ENCODE measurements around the gene AJM1. TPM values are rescaled to one million over a fixed set of nuclear protein-coding genes. Genes with fewer than 3 reads are reported as not detected.

The AJM1 gene
- total RNA-seq, 1 experiment from 2014 or later: 7.1 TPM

DNA sequence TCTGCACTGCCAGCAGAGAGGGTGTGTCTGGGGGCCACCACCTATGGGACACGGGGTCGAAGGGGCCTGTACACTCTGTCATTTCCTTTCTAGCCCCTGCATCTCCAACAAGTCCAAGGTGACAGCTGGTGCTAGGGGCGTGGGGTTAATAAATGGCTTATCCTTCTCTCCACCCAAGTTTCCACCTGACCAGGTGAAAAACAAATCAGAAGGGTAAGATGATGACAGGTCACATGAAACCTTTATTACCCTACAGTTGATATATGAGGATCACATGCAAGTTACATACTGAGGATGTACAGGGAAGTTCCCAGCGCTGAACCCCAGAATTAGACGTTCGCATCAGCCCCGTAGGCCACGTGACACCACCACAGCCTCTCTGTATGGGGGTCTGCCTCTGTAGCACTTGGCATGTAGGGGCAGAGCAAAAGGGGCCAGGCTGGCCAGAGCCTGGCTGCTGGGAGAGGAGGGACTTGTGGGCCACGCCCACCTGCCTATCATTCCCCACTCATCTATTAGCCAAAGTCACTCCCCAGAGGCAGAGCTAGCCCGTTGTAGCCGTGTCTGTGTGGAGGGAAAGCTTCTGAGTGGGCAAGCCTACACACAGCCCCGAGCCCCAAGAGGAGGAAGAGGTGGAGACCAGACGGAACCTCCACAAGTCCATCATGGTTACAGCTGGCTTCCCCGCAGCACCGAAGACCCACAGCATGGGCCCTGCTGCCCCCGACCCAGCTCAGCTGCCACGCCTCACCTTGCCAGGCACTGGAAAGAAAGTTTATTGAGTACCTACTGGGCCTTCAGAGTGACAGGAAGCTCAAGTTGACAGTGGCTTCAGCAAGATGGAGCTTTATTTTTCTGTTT is 49.0 kb upstream of the AJM1 start:
- BruUV-seq (replicated peaks): no TSS peak
- Histone ChIP-seq H3K27me3 (ENCODE audit: insufficient read depth, low read length) (no peaks in the 10 kb centered on the region), H3K79me2 (ENCODE audit: insufficient read depth, low read length) (peaks cover 12% of the 10 kb centered on the region; the same call in 1 of the 2 replicates), H3K4me3 (replicated peaks in 1 of 2; ENCODE audit: low read depth in 1 of 2, low read length in 2 of 2) (no peak overlapping the region), H3K9me3 (ENCODE audit: control insufficient read depth in 1 of 2, insufficient read depth in 1 of 2, low read depth in 1 of 2, low read length in 2 of 2) (no peaks in the 10 kb centered on the region), H3K4me1 (ENCODE audit: control insufficient read depth in 1 of 2, insufficient read depth in 2 of 2, low read length in 2 of 2) (peaks cover 12 to 30% of the 10 kb centered on the region in 2 experiments; a peak in 3 of 4 replicates), H3K27ac (ENCODE audit: low read depth, low read length) (0 out of 2 replicates have a peak overlapping the region, but pooled peaks have one; percentile 11), H3K36me3 (ENCODE audit: control insufficient read depth in 1 of 2, insufficient read depth in 2 of 2, low read length in 2 of 2) (no peaks in the 10 kb centered on the region; a peak in 1 of 4 replicates), H3K9me2 (ENCODE audit: insufficient read depth) (no peaks in the 10 kb centered on the region), H3K4me2 (ENCODE audit: low read length) (peak overlapping the region; percentile 94; the same call in 1 of the 2 replicates), H2AFZ (ENCODE audit: low read depth, low read length, poor library complexity, severe bottlenecking) (no peak overlapping the region), H3K9ac (ENCODE audit: low read length) (no peak overlapping the region), H4K20me1 (ENCODE audit: insufficient read depth) (no peaks in the 10 kb centered on the region)
- TF ChIP-seq SIN3A (IDR thresholded peaks at IDR 0.05; ENCODE audit: low read depth) (no peak), SP1 (IDR thresholded peaks at IDR 0.05; ENCODE audit: low read depth) (no peak), ZFX (IDR thresholded peaks at IDR 0.05) (no peak), EZH2phosphoT487 (IDR thresholded peaks at IDR 0.05; ENCODE audit: borderline replicate concordance) (no peak)
- RAD21 ChIA-PET (ENCODE audit: low non-redundant PET in 1 of 2, low total read pairs in 2 of 2, uncharacterized antibody in 2 of 2, unreplicated experiment in 2 of 2): no interaction called here
- POLR2A ChIA-PET: no interaction called here
- no peak for DNase-seq (ENCODE audit: low read depth, low spot score)
- CTCF ChIA-PET: interaction anchor here (0.9 to 2.1 kb wide), 5 partner anchors 8 to 242 kb away, joined by 3 to 10 read pairs (median 4); partner anchors contain the start of gene AJM1
- no peak for ATAC-seq
- intact Hi-C loops (cut with micrococcal nuclease): no loop called here

GRCh38 chr9:136794281-136794999 is 47.8 kb upstream of the AJM1 start:
- Histone ChIP-seq H4K20me1 (ENCODE audit: insufficient read depth) (no peaks in the 10 kb centered on the region), H3K9ac (ENCODE audit: low read length) (no peak overlapping the region), H3K27me3 (ENCODE audit: insufficient read depth, low read length) (no peaks in the 10 kb centered on the region), H3K79me2 (ENCODE audit: insufficient read depth, low read length) (peaks cover 12% of the 10 kb centered on the region; the same call in 1 of the 2 replicates), H3K4me3 (replicated peaks in 1 of 2; ENCODE audit: low read depth in 1 of 2, low read length in 2 of 2) (no peak overlapping the region), H3K36me3 (ENCODE audit: control insufficient read depth in 1 of 2, insufficient read depth in 2 of 2, low read length in 2 of 2) (no peaks in the 10 kb centered on the region; a peak in 1 of 4 replicates), H3K4me1 (ENCODE audit: control insufficient read depth in 1 of 2, insufficient read depth in 2 of 2, low read length in 2 of 2) (peaks cover 12 to 33% of the 10 kb centered on the region in 2 experiments), H3K9me3 (ENCODE audit: control insufficient read depth in 1 of 2, insufficient read depth in 1 of 2, low read depth in 1 of 2, low read length in 2 of 2) (no peaks in the 10 kb centered on the region), H2AFZ (ENCODE audit: low read depth, low read length, poor library complexity, severe bottlenecking) (no peak overlapping the region), H3K27ac (ENCODE audit: low read depth, low read length) (no peak overlapping the region), H3K4me2 (ENCODE audit: low read length) (no peak overlapping the region), H3K9me2 (ENCODE audit: insufficient read depth) (no peaks in the 10 kb centered on the region)
- POLR2A ChIA-PET: no interaction called here
- RAD21 ChIA-PET (ENCODE audit: low non-redundant PET in 1 of 2, low total read pairs in 2 of 2, uncharacterized antibody in 2 of 2, unreplicated experiment in 2 of 2): no interaction called here
- no TSS peak for BruUV-seq (replicated peaks)
- ATAC-seq (no peak), DNase-seq (ENCODE audit: low read depth, low spot score) (no peak)
- intact Hi-C loops (cut with micrococcal nuclease): no loop called here
- CTCF ChIA-PET: interaction anchor here (0.9 to 1.3 kb wide), 3 partner anchors 48 to 241 kb away, joined by 4 read pairs; partner anchors contain the start of gene AJM1
- TF ChIP-seq SP1 (IDR thresholded peaks at IDR 0.05; ENCODE audit: low read depth): no peak
- TF ChIP-seq, protein P1, sequence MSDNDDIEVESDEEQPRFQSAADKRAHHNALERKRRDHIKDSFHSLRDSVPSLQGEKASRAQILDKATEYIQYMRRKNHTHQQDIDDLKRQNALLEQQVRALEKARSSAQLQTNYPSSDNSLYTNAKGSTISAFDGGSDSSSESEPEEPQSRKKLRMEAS (IDR thresholded peaks at IDR 0.05): no peak
- TF ChIP-seq, protein P2, sequence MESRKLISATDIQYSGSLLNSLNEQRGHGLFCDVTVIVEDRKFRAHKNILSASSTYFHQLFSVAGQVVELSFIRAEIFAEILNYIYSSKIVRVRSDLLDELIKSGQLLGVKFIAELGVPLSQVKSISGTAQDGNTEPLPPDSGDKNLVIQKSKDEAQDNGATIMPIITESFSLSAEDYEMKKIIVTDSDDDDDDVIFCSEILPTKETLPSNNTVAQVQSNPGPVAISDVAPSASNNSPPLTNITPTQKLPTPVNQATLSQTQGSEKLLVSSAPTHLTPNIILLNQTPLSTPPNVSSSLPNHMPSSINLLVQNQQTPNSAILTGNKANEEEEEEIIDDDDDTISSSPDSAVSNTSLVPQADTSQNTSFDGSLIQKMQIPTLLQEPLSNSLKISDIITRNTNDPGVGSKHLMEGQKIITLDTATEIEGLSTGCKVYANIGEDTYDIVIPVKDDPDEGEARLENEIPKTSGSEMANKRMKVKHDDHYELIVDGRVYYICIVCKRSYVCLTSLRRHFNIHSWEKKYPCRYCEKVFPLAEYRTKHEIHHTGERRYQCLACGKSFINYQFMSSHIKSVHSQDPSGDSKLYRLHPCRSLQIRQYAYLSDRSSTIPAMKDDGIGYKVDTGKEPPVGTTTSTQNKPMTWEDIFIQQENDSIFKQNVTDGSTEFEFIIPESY (IDR thresholded peaks at IDR 0.05; ENCODE audit: extremely low read depth, insufficient replicate concordance, low read length): no peak
- no peak for TF ChIP-seq FOSL1 (IDR thresholded peaks at IDR 0.05; ENCODE audit: low read depth)
- no peak for TF ChIP-seq ATF3 (IDR thresholded peaks at IDR 0.05)
- no peak for TF ChIP-seq CTCF (IDR thresholded peaks at IDR 0.05 in 2 of 3, conservative IDR thresholded peaks at IDR 0.05 in 1 of 3; ENCODE audit: borderline replicate concordance in 1 of 3, insufficient read depth in 1 of 3, low read depth in 2 of 3, low read length in 2 of 3)
- no peak for TF ChIP-seq EZH2 (IDR thresholded peaks at IDR 0.05)
- TF ChIP-seq TCF7L2 (IDR thresholded peaks at IDR 0.05; ENCODE audit: borderline replicate concordance, extremely low read depth, insufficient read depth, insufficient read length): no peak
- TF ChIP-seq CEBPB (IDR thresholded peaks at IDR 0.05; ENCODE audit: low read depth): no peak
- TF ChIP-seq RAD21 (IDR thresholded peaks at IDR 0.05; ENCODE audit: low read depth): no peak
